ENCODE results near the gene CDHR3.

- no peak for TF ChIP-seq CTCF (conservative IDR thresholded peaks at IDR 0.05 in 1 of 2, IDR thresholded peaks at IDR 0.05 in 1 of 2; ENCODE audit: extremely low read depth in 1 of 2, insufficient read depth in 1 of 2, low read depth in 1 of 2, low read length in 2 of 2)
- no peak for TF ChIP-seq EZH2 (IDR thresholded peaks at IDR 0.05; ENCODE audit: borderline replicate concordance, low read length)
Observed at GRCh38 chr7:106067678-106068077, 104.6 kb downstream of the CDHR3 start.

Measured in mammary epithelial cell (primary cell).